ENCODE measurements around the gene ARPC1B. TPM values are rescaled to one million over a fixed set of nuclear protein-coding genes. Genes with fewer than 3 reads are reported as not detected.

Gene ARPC1B
- total RNA-seq, 4 donors from 2014 or later: 74.5 to 275 (median 196) TPM

- intact Hi-C loops (cut with DNase I; ENCODE audit: low total_unique reads): no loop called here
- Histone ChIP-seq H3K27ac (no peak overlapping the region), H3K4me1 (no peaks in the 10 kb centered on the region), H3K9me3 (no peaks in the 10 kb centered on the region), H3K27me3 (no peaks in the 10 kb centered on the region), H3K36me3 (no peaks in the 10 kb centered on the region), H3K4me3 (no peak overlapping the region)
- TF ChIP-seq CTCF (IDR thresholded peaks at IDR 0.05) (no peak), POLR2A (IDR thresholded peaks at IDR 0.05) (no peak)
- DNase-seq: no peak
These were observed 44.9 kb downstream of the ARPC1B start for GRCh38 chr7:99419323-99420021.

- H3K36me3 ChIP-seq: no peaks in the 10 kb centered on the region
These were observed 45.7 kb downstream of the ARPC1B start for GRCh38 chr7:99420213-99420612.

GRCh38 chr7:99420986-99421385 lies 46.5 kb downstream of the ARPC1B start:
- intact Hi-C loops (cut with DNase I; ENCODE audit: low total_unique reads): no loop called here
- no peaks in the 10 kb centered on the region for H3K9me3 ChIP-seq
- no peaks in the 10 kb centered on the region for H3K36me3 ChIP-seq
- H3K4me3 ChIP-seq: no peak overlapping the region
- TF ChIP-seq POLR2A (IDR thresholded peaks at IDR 0.05) (no peak), CTCF (IDR thresholded peaks at IDR 0.05) (no peak)
- H3K4me1 ChIP-seq: no peaks in the 10 kb centered on the region
- no peaks in the 10 kb centered on the region for H3K27me3 ChIP-seq
- no peak for DNase-seq
- no peak overlapping the region for H3K27ac ChIP-seq

More at GRCh38 chr7:99420213-99420612, 45.7 kb downstream of the ARPC1B start:
- no peak for DNase-seq
- Histone ChIP-seq H3K4me1 (no peaks in the 10 kb centered on the region), H3K27ac (no peak overlapping the region), H3K9me3 (no peaks in the 10 kb centered on the region), H3K4me3 (no peak overlapping the region), H3K27me3 (no peaks in the 10 kb centered on the region)
- no peak for TF ChIP-seq CTCF (IDR thresholded peaks at IDR 0.05)
- no peak for TF ChIP-seq POLR2A (IDR thresholded peaks at IDR 0.05)
- intact Hi-C loops (cut with DNase I; ENCODE audit: low total_unique reads): no loop called here

- Histone ChIP-seq H3K4me1 (no peaks in the 10 kb centered on the region), H3K36me3 (no peaks in the 10 kb centered on the region), H3K27me3 (no peaks in the 10 kb centered on the region), H3K9me3 (no peaks in the 10 kb centered on the region), H3K27ac (no peak overlapping the region), H3K4me3 (no peak overlapping the region)
- intact Hi-C loops (cut with DNase I; ENCODE audit: low total_unique reads): no loop called here
- no peak for TF ChIP-seq CTCF (IDR thresholded peaks at IDR 0.05)
- TF ChIP-seq POLR2A (IDR thresholded peaks at IDR 0.05): no peak
- DNase-seq: no peak
These were observed 47.7 kb downstream of the ARPC1B start for GRCh38 chr7:99422186-99422585.

- no peaks in the 10 kb centered on the region for H3K27me3 ChIP-seq
- no peak overlapping the region for H3K27ac ChIP-seq
- TF ChIP-seq POLR2A (IDR thresholded peaks at IDR 0.05) (no peak), CTCF (IDR thresholded peaks at IDR 0.05) (no peak)
- H3K4me3 ChIP-seq: no peak overlapping the region
- no peaks in the 10 kb centered on the region for H3K36me3 ChIP-seq
- intact Hi-C loops (cut with DNase I; ENCODE audit: low total_unique reads): no loop called here
- no peaks in the 10 kb centered on the region for H3K4me1 ChIP-seq
- no peaks in the 10 kb centered on the region for H3K9me3 ChIP-seq
- no peak for DNase-seq
These were observed 48.1 kb downstream of the ARPC1B start for GRCh38 chr7:99422625-99423024.

Measured in uterus (tissue), 4 donors.